GM21619 (cell line): Measurements from ENCODE around the gene SLC39A3.
"Not testable (repeated sequence)": the region's sequence is repeated elsewhere in the genome, so short reads cannot be mapped to it uniquely, and the experiment has no call there.

Experiments used
- ATAC-seq: cut with Tn5 transposase; IDR thresholded peaks from one replicate; pipeline ENCODE4 v1.9.1; 2021; ENCODE audit not compliant: unreplicated experiment

SLC39A3 gene

GRCh38 chr19:2723747-2724146 is 16.1 kb downstream of the SLC39A3 start:
- no peak for ATAC-seq

GRCh38 chr19:2723345-2723715 is 16.5 kb downstream of the SLC39A3 start:
- no peak for ATAC-seq

- ATAC-seq, result no peak
These were observed 17.1 kb downstream of the SLC39A3 start for GRCh38 chr19:2722541-2723344.

- ATAC-seq, result no peak
These were observed 18.0 kb downstream of the SLC39A3 start for GRCh38 chr19:2721570-2722540.

- no peak for ATAC-seq
These were observed 18.8 kb downstream of the SLC39A3 start, which contains the start of gene DIRAS1 for GRCh38 chr19:2720777-2721569. Gene DIRAS1 (minus strand): TSS chr19:2721372. CDS start chr19:2717806, 3,566 bp downstream.

GRCh38 chr19:2719920-2720776 is 19.7 kb downstream of the SLC39A3 start:
- ATAC-seq, result no peak

GRCh38 chr19:2719232-2719735 is 20.5 kb downstream of the SLC39A3 start:
- ATAC-seq, result no peak

GRCh38 chr19:2717638-2718541 is 21.9 kb downstream of the SLC39A3 start:
- no peak for ATAC-seq

- ATAC-seq, result no peak
These were observed 22.8 kb downstream of the SLC39A3 start for GRCh38 chr19:2716722-2717637.

- no peak for ATAC-seq
These were observed 23.6 kb downstream of the SLC39A3 start for GRCh38 chr19:2716275-2716650.

- ATAC-seq, result no peak
These were observed 24.1 kb downstream of the SLC39A3 start for GRCh38 chr19:2715470-2716274.

- ATAC-seq, result no peak
These were observed 25.1 kb downstream of the SLC39A3 start for GRCh38 chr19:2714531-2715269.

GRCh38 chr19:2714102-2714501 is 25.7 kb downstream of the SLC39A3 start:
- not testable (repeated sequence) for ATAC-seq

- not testable (repeated sequence) for ATAC-seq
These were observed 26.6 kb downstream of the SLC39A3 start for GRCh38 chr19:2713170-2713569.

GRCh38 chr19:2711875-2712205 is 28.0 kb downstream of the SLC39A3 start:
- no peak for ATAC-seq

- no peak for ATAC-seq
These were observed 28.5 kb downstream of the SLC39A3 start for GRCh38 chr19:2711172-2711874.
